CD14-positive monocyte (primary cell): Measurements from ENCODE around the gene PTGIR. TPM values are rescaled to one million over a fixed set of nuclear protein-coding genes. Genes with fewer than 3 reads are reported as not detected.
"Not testable (repeated sequence)": the region's sequence is repeated elsewhere in the genome, so short reads cannot be mapped to it uniquely, and the experiment has no call there.

ENCODE experiments used
- DNase-seq, 3 donors: peaks; one replicate each; pipeline ENCODE4 v3.0.0-alpha.2; 2011 to 2022
- H2AFZ ChIP-seq: 2 replicates; pipeline ENCODE4 v1.6.0; 2012; ENCODE audit warnings: mild to moderate bottlenecking, low read depth, low read length, inconsistent platforms; ENCODE audit not compliant: insufficient read depth, poor library complexity, severe bottlenecking
- H3K27ac ChIP-seq, 2 donors: 1 replicate in 1 of 2; 2 replicates in 1 of 2; pipeline ENCODE4 v1.5.1; 2012 to 2013; ENCODE audit warnings: low read length in 2 of 2, control low read depth in 1 of 2, inconsistent platforms in 1 of 2, low read depth in 1 of 2, mild to moderate bottlenecking in 1 of 2
- H3K27me3 ChIP-seq, 2 donors: one replicate each; pipeline versions ENCODE4 v1.6.0 to v1.6.1; 2011 to 2013; ENCODE audit warnings: low read length in 2 of 2; ENCODE audit not compliant: control insufficient read depth in 2 of 2, insufficient read depth in 2 of 2
- H3K36me3 ChIP-seq, 2 donors: replicated peaks in 1 of 2; 1 replicate in 1 of 2; 2 replicates in 1 of 2; pipeline versions ENCODE4 v1.5.1 to v1.6.1; 2012 to 2013; ENCODE audit warnings: low read length in 2 of 2, control low read depth in 1 of 2, inconsistent platforms in 1 of 2, mild to moderate bottlenecking in 1 of 2; ENCODE audit not compliant: insufficient read depth in 2 of 2, control insufficient read depth in 1 of 2
- H3K4me1 ChIP-seq, 2 donors: 1 replicate in 1 of 2; 2 replicates in 1 of 2; pipeline versions ENCODE4 v1.5.1 to v1.6.1; 2012 to 2013; ENCODE audit warnings: low read length in 2 of 2, control low read depth in 1 of 2, inconsistent platforms in 1 of 2, mild to moderate bottlenecking in 1 of 2, moderate library complexity in 1 of 2; ENCODE audit not compliant: insufficient read depth in 2 of 2, control insufficient read depth in 1 of 2
- H3K4me2 ChIP-seq: replicated peaks from 2 replicates; pipeline ENCODE3; 2012; ENCODE audit warnings: low read length, moderate library complexity, mild to moderate bottlenecking; ENCODE audit not compliant: poor library complexity, severe bottlenecking; ENCODE audit errors: extremely low read depth
- H3K4me3 ChIP-seq, 3 experiments: fragments of 200-600 bp in 1 of 3; sonication (generic) in 1 of 3; replicated peaks in 1 of 3; 1 replicate in 2 of 3; 2 replicates in 1 of 3; pipeline ENCODE4 v1.5.1; 2011 to 2013; ENCODE audit warnings: low read length in 3 of 3, mild to moderate bottlenecking in 3 of 3, control low read depth in 2 of 3, low read depth in 2 of 3, inconsistent platforms in 1 of 3, moderate library complexity in 1 of 3
- H3K79me2 ChIP-seq: 2 replicates; pipeline ENCODE4 v1.6.0; 2012; ENCODE audit warnings: mild to moderate bottlenecking, control low read depth, inconsistent platforms, low read length, moderate library complexity; ENCODE audit not compliant: insufficient read depth
- H3K9ac ChIP-seq: 2 replicates; pipeline ENCODE4 v1.6.0; 2017; ENCODE audit warnings: low read length, mild to moderate bottlenecking; ENCODE audit not compliant: insufficient read depth, poor library complexity, severe bottlenecking
- H3K9me3 ChIP-seq, 2 donors: replicated peaks in 1 of 2; 1 replicate in 1 of 2; 2 replicates in 1 of 2; pipeline versions ENCODE4 v1.5.1 to v1.6.1; 2012 to 2013; ENCODE audit warnings: low read length in 2 of 2, control low read depth in 1 of 2; ENCODE audit not compliant: control insufficient read depth in 1 of 2, insufficient read depth in 1 of 2
- H4K20me1 ChIP-seq: 2 replicates; pipeline ENCODE4 v1.6.0; 2012; ENCODE audit warnings: mild to moderate bottlenecking, low read length, control low read depth, moderate library complexity; ENCODE audit not compliant: insufficient read depth
- H3K27ac Mint-ChIP-seq, 7 donors: one replicate each; pipeline ENCODE4 v1.8.0; 2020; ENCODE audit warnings: mild to moderate bottlenecking in 7 of 7, mixed read lengths in 7 of 7, moderate library complexity in 6 of 7, inconsistent platforms in 2 of 7
- H3K27me3 Mint-ChIP-seq, 3 donors: one replicate each; pipeline ENCODE4 v1.8.0; 2021 to 2022; ENCODE audit warnings: low read depth in 3 of 3, mild to moderate bottlenecking in 3 of 3, mixed read lengths in 3 of 3, moderate library complexity in 3 of 3, inconsistent platforms in 1 of 3
- H3K36me3 Mint-ChIP-seq, 2 donors: one replicate each; pipeline ENCODE4 v1.8.0; 2020; ENCODE audit warnings: mixed read lengths in 2 of 2, inconsistent platforms in 1 of 2, mild to moderate bottlenecking in 1 of 2
- H3K4me1 Mint-ChIP-seq: one replicate; pipeline ENCODE4 v1.8.0; 2020; ENCODE audit warnings: mild to moderate bottlenecking, mixed read lengths
- H3K4me3 Mint-ChIP-seq, 2 donors: one replicate each; pipeline ENCODE4 v1.8.0; 2020; ENCODE audit warnings: mild to moderate bottlenecking in 2 of 2, mixed read lengths in 2 of 2, moderate library complexity in 1 of 2
- H3K9me3 Mint-ChIP-seq, 7 donors: one replicate each; pipeline ENCODE4 v1.8.0; 2020 to 2022; ENCODE audit warnings: mixed read lengths in 7 of 7, mild to moderate bottlenecking in 6 of 7, moderate library complexity in 6 of 7, inconsistent platforms in 2 of 7
- CTCF ChIP-seq: fragments of 200-600 bp; IDR thresholded peaks from one replicate; pipeline ENCODE4 v1.8.0; 2022; ENCODE audit warnings: antibody characterized with exemption, mild to moderate bottlenecking
- WGBS: methylation state at CpG from one replicate; pipeline ENCODE4 v1.1.5; 2013; ENCODE audit warnings: missing lambda C conversion rate; ENCODE audit not compliant: insufficient coverage; 5-methylcytosine and 5-hydroxymethylcytosine counted together
- intact Hi-C, 2 donors: fragments of 100-400 bp; cut with micrococcal nuclease; formaldehyde crosslinking; loops; one replicate each; pipeline versions ENCODE4 v1.15.0 to v1.15.1; 2023
- polyA plus RNA-seq, 3 donors: library from polyadenylated mRNA; depleted of rRNA in 1 of 3; unstranded in 2 of 3; stranded (reverse) in 1 of 3; fragments of 300-500 nt in 2 of 3; fragments of >200 nt in 1 of 3; fragmentation: Illumina TruSeq in 2 of 3; gene quantifications; 1 replicate in 2 of 3; 2 replicates in 1 of 3; pipeline ENCODE4 v1.2.3, GENCODE V29; 2012 to 2021

PTGIR gene
- polyA plus RNA-seq, 3 donors = 12.8 to 51.2 (median 14.1) TPM

DNA sequence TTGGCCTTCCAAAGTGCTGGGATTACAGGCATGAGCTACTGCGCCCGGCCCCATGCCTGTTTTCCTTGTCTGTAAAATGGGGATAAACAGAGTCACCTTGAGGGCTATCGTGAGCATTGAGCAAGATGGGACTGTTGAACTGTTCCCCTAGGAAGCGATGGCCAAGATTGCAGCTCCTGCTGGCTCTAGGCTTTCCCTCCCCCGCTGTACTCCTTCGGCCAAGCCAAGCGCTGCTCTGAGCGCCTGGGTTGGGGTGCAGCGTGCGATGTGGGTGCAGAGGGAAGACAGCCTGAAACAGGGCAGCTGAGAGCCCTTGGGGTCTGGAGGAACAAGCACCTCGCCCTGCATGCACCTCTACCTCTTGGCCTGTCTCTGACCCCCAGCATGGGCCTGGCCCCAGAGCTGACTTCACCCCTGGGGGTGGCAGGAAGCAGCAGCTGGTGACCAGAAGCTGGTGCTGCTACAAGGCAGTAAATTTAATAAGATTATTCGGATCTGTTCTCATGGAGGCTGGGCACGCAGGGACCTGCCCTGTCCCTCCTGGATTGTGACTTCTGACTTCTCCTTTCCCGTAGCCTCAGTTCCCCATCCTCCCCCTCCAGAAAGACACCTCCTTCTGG lies 5.8 kb upstream of the PTGIR start:
- peaks cover 0 to 4% of the 10 kb centered on the region in 2 donors for H3K36me3 Mint-ChIP-seq
- no peak overlapping the region for H3K4me3 Mint-ChIP-seq
- Histone ChIP-seq H3K4me1 (peaks cover 41 to 47% of the 10 kb centered on the region in 2 donors), H3K79me2 (no peaks in the 10 kb centered on the region), H3K27ac (no peak overlapping the region), H2AFZ (no peak overlapping the region), H3K9me3 (no peaks in the 10 kb centered on the region), H3K9ac (no peak overlapping the region), H3K36me3 (no peaks in the 10 kb centered on the region), H3K4me2 (no peak overlapping the region), H3K27me3 (peaks cover 6 to 28% of the 10 kb centered on the region in 2 donors), H4K20me1 (no peaks in the 10 kb centered on the region), H3K4me3 (no peak overlapping the region)
- TF ChIP-seq CTCF = no peak
- H3K27me3 Mint-ChIP-seq = peaks cover 39 to 40% (median 40%) of the 10 kb centered on the region in 3 donors
- H3K27ac Mint-ChIP-seq = peak overlapping the region in 2 of 7 donors; percentile 18 to 57
- peaks cover 52% of the 10 kb centered on the region for H3K4me1 Mint-ChIP-seq
- peaks cover 0 to 3% (median 0%) of the 10 kb centered on the region in 7 donors for H3K9me3 Mint-ChIP-seq
- intact Hi-C loops = no loop called here
- WGBS = 68% methylated on average over 12 of the region's 14 CpGs
- DNase-seq = no peak

DNA sequence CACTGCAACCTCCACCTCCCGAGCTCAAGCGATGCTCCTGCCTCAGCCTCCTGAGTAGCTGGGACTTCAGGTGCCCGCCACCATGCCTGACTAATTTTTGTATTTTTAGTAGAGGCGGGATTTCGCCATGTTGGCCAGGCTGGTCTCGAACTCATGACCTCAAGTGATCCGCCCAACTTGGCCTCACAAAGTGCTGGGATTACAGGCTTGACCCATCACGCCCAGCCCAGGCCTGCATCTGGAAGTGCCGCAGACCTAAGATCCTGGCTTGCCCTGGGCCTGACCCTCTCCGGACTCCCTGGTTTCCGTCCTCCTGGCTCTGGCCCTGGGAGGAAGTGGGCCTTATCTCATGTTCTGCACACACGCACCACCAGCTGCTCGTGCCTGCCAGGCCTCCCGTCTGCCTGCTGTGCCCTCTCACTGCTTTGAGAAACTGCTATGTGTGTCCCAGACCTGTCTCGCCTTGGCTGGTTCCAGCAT lies 4.7 kb upstream of the PTGIR start:
- H3K4me3 ChIP-seq = no peak overlapping the region
- Mint-ChIP-seq H3K27me3 (peaks cover 31 to 35% (median 33%) of the 10 kb centered on the region in 3 donors), H3K4me3 (peak overlapping the region in 1 of 2 donors; percentile 51), H3K27ac (peak overlapping the region in 2 of 7 donors; percentile 4 to 63), H3K9me3 (peaks cover 0 to 3% (median 0%) of the 10 kb centered on the region in 7 donors), H3K36me3 (peaks cover 0 to 7% of the 10 kb centered on the region in 2 donors), H3K4me1 (peaks cover 58% of the 10 kb centered on the region)
- no peak for TF ChIP-seq CTCF
- no peaks in the 10 kb centered on the region for H3K36me3 ChIP-seq
- no peaks in the 10 kb centered on the region for H4K20me1 ChIP-seq
- H2AFZ ChIP-seq = no peak overlapping the region
- intact Hi-C loops = no loop called here
- peaks cover 48 to 53% of the 10 kb centered on the region in 2 donors for H3K4me1 ChIP-seq
- 47% methylated on average over 12 of the region's 15 CpGs for WGBS
- peaks cover under 1 to 21% of the 10 kb centered on the region in 2 donors for H3K27me3 ChIP-seq
- H3K27ac ChIP-seq = no peak overlapping the region
- H3K79me2 ChIP-seq = no peaks in the 10 kb centered on the region
- H3K9me3 ChIP-seq = no peaks in the 10 kb centered on the region
- H3K4me2 ChIP-seq = no peak overlapping the region
- DNase-seq = peak in 2 of 3 donors; percentile 21 to 65
- no peak overlapping the region for H3K9ac ChIP-seq

GRCh38 chr19:46628970-46629369 lies 4.1 kb upstream of the PTGIR start:
- H3K36me3 Mint-ChIP-seq, H3K9me3 Mint-ChIP-seq, H3K4me2 ChIP-seq, H3K27ac ChIP-seq, DNase-seq, H3K9me3 ChIP-seq, H3K4me3 ChIP-seq, H3K36me3 ChIP-seq, H3K9ac ChIP-seq, H2AFZ ChIP-seq, H3K4me3 Mint-ChIP-seq, H4K20me1 ChIP-seq, intact Hi-C loops, H3K79me2 ChIP-seq: not testable (repeated sequence)
- peaks cover 27 to 31% (median 29%) of the 10 kb centered on the region in 3 donors for H3K27me3 Mint-ChIP-seq
- Histone ChIP-seq H3K4me1 (peaks cover 50 to 53% of the 10 kb centered on the region in 2 donors), H3K27me3 (peaks cover 0 to 19% of the 10 kb centered on the region in 2 donors)
- peaks cover 58% of the 10 kb centered on the region for H3K4me1 Mint-ChIP-seq
- peak overlapping the region in 2 of 7 donors; percentile 73 to 76 for H3K27ac Mint-ChIP-seq
- no CpG with 5 or more reads among the region's 7 CpGs for WGBS
